Ishikawa (cell line): ENCODE measurements around the gene PLCB1.

Source experiments
- CREB1 ChIP-seq: IDR thresholded peaks from 2 replicates; pipeline ENCODE4 v1.6.1; 2012; ENCODE audit warnings: low read depth
- EGR1 ChIP-seq: IDR thresholded peaks from 2 replicates; pipeline ENCODE4 v1.6.1; 2012
- FOXM1 ChIP-seq: IDR thresholded peaks from 2 replicates; pipeline ENCODE4 v1.6.1; 2012; ENCODE audit warnings: low read depth, borderline replicate concordance
- MAX ChIP-seq: IDR thresholded peaks from 2 replicates; pipeline ENCODE4 v1.6.1; 2012
- NFIC ChIP-seq: IDR thresholded peaks from 2 replicates; pipeline ENCODE4 v1.6.1; 2012
- REST ChIP-seq: IDR thresholded peaks from 2 replicates; pipeline ENCODE4 v1.6.1; 2012; ENCODE audit warnings: low read depth, mild to moderate bottlenecking
- TAF1 ChIP-seq: IDR thresholded peaks from 2 replicates; pipeline ENCODE4 v1.6.1; 2012; ENCODE audit warnings: low read depth, mild to moderate bottlenecking
- TCF12 ChIP-seq: IDR thresholded peaks from 2 replicates; pipeline ENCODE4 v1.6.1; 2012; ENCODE audit warnings: low read depth
- TEAD4 ChIP-seq: IDR thresholded peaks from 2 replicates; pipeline ENCODE4 v1.6.1; 2012
- YY1 ChIP-seq: IDR thresholded peaks from 2 replicates; pipeline ENCODE4 v1.6.1; 2012; ENCODE audit warnings: low read depth

- no peak for TF ChIP-seq TCF12
- TF ChIP-seq NFIC = no peak
- no peak for TF ChIP-seq MAX
- no peak for TF ChIP-seq EGR1
- TF ChIP-seq FOXM1 = no peak
- no peak for TF ChIP-seq TAF1
- TF ChIP-seq YY1 = no peak
- TF ChIP-seq REST = no peak
- no peak for TF ChIP-seq TEAD4
- no peak for TF ChIP-seq CREB1
Observed at GRCh38 chr20:8635048-8635572, 503.0 kb downstream of the PLCB1 start.
